ENCODE data around the gene KRTAP11-1. TPM values are rescaled to one million over a fixed set of nuclear protein-coding genes. Genes with fewer than 3 reads are reported as not detected.

Gene KRTAP11-1
- total RNA-seq, 2 experiments from 2014 or later = not detected

Other genes with a start within 250 kb of the KRTAP11-1 start
- not detected for gene KRTAP20-2, start 246.4 kb downstream of the KRTAP11-1 start, total RNA-seq
- not detected for gene KRTAP20-3, start 238.7 kb downstream of the KRTAP11-1 start, total RNA-seq
- not detected for gene KRTAP21-3, start 162.8 kb downstream of the KRTAP11-1 start, total RNA-seq
- gene KRTAP21-2, start 134.3 kb downstream of the KRTAP11-1 start, total RNA-seq = not detected
- gene KRTAP21-1, start 126.2 kb downstream of the KRTAP11-1 start, total RNA-seq = not detected
- gene KRTAP8-1, start 68.3 kb downstream of the KRTAP11-1 start, total RNA-seq = not detected
- not detected for gene KRTAP7-1, start 51.8 kb downstream of the KRTAP11-1 start, total RNA-seq
- gene KRTAP19-8, start 156.9 kb upstream of the KRTAP11-1 start, total RNA-seq = not detected

Data from activated CD4-positive, alpha-beta memory T cell treated with anti-CD3 and anti-CD28 coated beads, Interleukin-2, amount 10 ng/mL, durations not matched to agents 7 days and 5 days (primary cell).